ENCODE results near the gene SLC6A6. TPM values are rescaled to one million over a fixed set of nuclear protein-coding genes. Genes with fewer than 3 reads are reported as not detected.

Gene SLC6A6
- total and polyA plus RNA-seq, 10 of the 15 experiments (the other 5 are each of a cell fraction or from before 2014, with no cell fraction given): 5.6 to 47.0 (median 20.2) TPM

GRCh38 chr3:14512942-14513327, 110.5 kb downstream of the SLC6A6 start:
- BruUV-seq (replicated peaks): no TSS peak
- no peak for TF ChIP-seq SKIL (IDR thresholded peaks at IDR 0.05; ENCODE audit: low read depth, poor library complexity, severe bottlenecking)
- no peak for TF ChIP-seq ZNF274 (IDR thresholded peaks at IDR 0.05; ENCODE audit: insufficient read depth, insufficient read length)
- no peak for TF ChIP-seq BCL11A (IDR thresholded peaks at IDR 0.05; ENCODE audit: low read depth, low read length)
- no peak for TF ChIP-seq MLLT1 (IDR thresholded peaks at IDR 0.05)
- no peak for TF ChIP-seq STAT3 (IDR thresholded peaks at IDR 0.05; ENCODE audit: low read depth, low read length)
- TF ChIP-seq FOXK2 (IDR thresholded peaks at IDR 0.05): no peak
- no peak for TF ChIP-seq SIX5 (IDR thresholded peaks at IDR 0.05; ENCODE audit: low read depth, low read length, severe bottlenecking)
- TF ChIP-seq LARP7 (IDR thresholded peaks at IDR 0.05): no peak
- no peak for TF ChIP-seq HDAC6 (IDR thresholded peaks at IDR 0.05; ENCODE audit: unreplicated experiment)
- no peak for TF ChIP-seq TCF3 (IDR thresholded peaks at IDR 0.05; ENCODE audit: borderline replicate concordance, insufficient read depth, low read depth, low read length)
- TF ChIP-seq STAT1 (conservative IDR thresholded peaks at IDR 0.05): no peak
- TF ChIP-seq, protein P1, sequence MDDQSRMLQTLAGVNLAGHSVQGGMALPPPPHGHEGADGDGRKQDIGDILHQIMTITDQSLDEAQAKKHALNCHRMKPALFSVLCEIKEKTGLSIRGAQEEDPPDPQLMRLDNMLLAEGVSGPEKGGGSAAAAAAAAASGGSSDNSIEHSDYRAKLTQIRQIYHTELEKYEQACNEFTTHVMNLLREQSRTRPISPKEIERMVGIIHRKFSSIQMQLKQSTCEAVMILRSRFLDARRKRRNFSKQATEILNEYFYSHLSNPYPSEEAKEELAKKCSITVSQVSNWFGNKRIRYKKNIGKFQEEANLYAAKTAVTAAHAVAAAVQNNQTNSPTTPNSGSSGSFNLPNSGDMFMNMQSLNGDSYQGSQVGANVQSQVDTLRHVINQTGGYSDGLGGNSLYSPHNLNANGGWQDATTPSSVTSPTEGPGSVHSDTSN (IDR thresholded peaks at IDR 0.05; ENCODE audit: insufficient replicate concordance, low read depth, low read length): no peak
- TF ChIP-seq TCF7 (IDR thresholded peaks at IDR 0.05; ENCODE audit: borderline replicate concordance): no peak
- in situ Hi-C loops (cut with MboI): no loop called here

More at GRCh38 chr3:14512942-14513327, 110.5 kb downstream of the SLC6A6 start:
- SMC1A ChIA-PET (ENCODE audit: uncharacterized antibody, unreplicated experiment): interaction anchor here (0.9 kb wide), 1 partner anchor 269 kb away, joined by 3 read pairs; no protein-coding TSS in a partner anchor
- no peaks in the 10 kb centered on the region for H3K4me1 ChIP-seq (ENCODE audit: control insufficient read depth, insufficient read depth, low read length)
- no peaks in the 10 kb centered on the region for H3K36me3 ChIP-seq (ENCODE audit: control insufficient read depth in 2 of 2, insufficient read depth in 2 of 2, low read length in 1 of 2)
- H2AFZ ChIP-seq (ENCODE audit: control insufficient read depth, low read depth, low read length): no peak overlapping the region
- H3K9ac ChIP-seq (ENCODE audit: control insufficient read depth, insufficient read depth, low read length): no peak overlapping the region
- intact Hi-C loops (cut with micrococcal nuclease; ENCODE audit: unreplicated experiment): no loop called here
- 29% methylated on average over 9 of the region's 9 CpGs for WGBS (ENCODE audit: insufficient coverage, insufficient replicate concordance, low lambda C conversion rate, missing lambda C conversion rate)
- FAIRE-seq (no peak), DNase-seq (ENCODE audit: low read depth, low spot score) (no peak), ATAC-seq (no peak)
- no peak overlapping the region for H3K4me2 ChIP-seq (ENCODE audit: control insufficient read depth, insufficient read depth)
- H3K27ac ChIP-seq (ENCODE audit: control insufficient read depth, insufficient read depth): no peak overlapping the region
- RAD21 ChIA-PET (ENCODE audit: unreplicated experiment): no interaction called here
- H3K27me3 ChIP-seq (replicated peaks in 1 of 2; ENCODE audit: control insufficient read depth in 2 of 2, insufficient read depth in 2 of 2, low read length in 1 of 2): no peaks in the 10 kb centered on the region; a peak in 1 of 4 replicates
- no peak overlapping the region for H3K4me3 ChIP-seq
- CTCF ChIA-PET: interaction anchor here (1.3 kb wide), 1 partner anchor 225 kb away, joined by 3 read pairs; no protein-coding TSS in a partner anchor
- POLR2A ChIA-PET: interaction anchor here (0.6 kb wide), 1 partner anchor 344 kb away, joined by 3 read pairs; no protein-coding TSS in a partner anchor
- no peaks in the 10 kb centered on the region for H3K9me3 ChIP-seq (replicated peaks; ENCODE audit: control insufficient read depth, insufficient read depth, low read length)
- no peaks in the 10 kb centered on the region for H3K79me2 ChIP-seq (ENCODE audit: control insufficient read depth, insufficient read depth, low read length)
- no peaks in the 10 kb centered on the region for H4K20me1 ChIP-seq (ENCODE audit: control insufficient read depth, insufficient read depth)

All from GM12878 (cell line).